GM19468 (cell line): ENCODE data around the gene INPP5F.
"Not testable (repeated sequence)": the region's sequence is repeated elsewhere in the genome, so short reads cannot be mapped to it uniquely, and the experiment has no call there.

Source experiments
- ATAC-seq: cut with Tn5 transposase; IDR thresholded peaks from one replicate; pipeline ENCODE4 v1.9.1; 2021; ENCODE audit warnings: mild to moderate bottlenecking, moderate library complexity, moderate number of reproducible peaks; ENCODE audit not compliant: unreplicated experiment; ENCODE audit errors: extremely low read depth

Gene INPP5F

GRCh38 chr10:119706521-119707278 is 19.1 kb upstream of the INPP5F start:
- no peak for ATAC-seq

- not testable (repeated sequence) for ATAC-seq
These were observed 18.5 kb upstream of the INPP5F start for GRCh38 chr10:119707331-119707730.

- not testable (repeated sequence) for ATAC-seq
These were observed 14.9 kb upstream of the INPP5F start for GRCh38 chr10:119710935-119711334.

- ATAC-seq: no peak
These were observed 11.9 kb upstream of the INPP5F start for GRCh38 chr10:119713744-119714483.

- no peak for ATAC-seq
These were observed 11.4 kb upstream of the INPP5F start for GRCh38 chr10:119714484-119714816.

- no peak for ATAC-seq
These were observed 10.0 kb upstream of the INPP5F start for GRCh38 chr10:119715628-119716505.

DNA sequence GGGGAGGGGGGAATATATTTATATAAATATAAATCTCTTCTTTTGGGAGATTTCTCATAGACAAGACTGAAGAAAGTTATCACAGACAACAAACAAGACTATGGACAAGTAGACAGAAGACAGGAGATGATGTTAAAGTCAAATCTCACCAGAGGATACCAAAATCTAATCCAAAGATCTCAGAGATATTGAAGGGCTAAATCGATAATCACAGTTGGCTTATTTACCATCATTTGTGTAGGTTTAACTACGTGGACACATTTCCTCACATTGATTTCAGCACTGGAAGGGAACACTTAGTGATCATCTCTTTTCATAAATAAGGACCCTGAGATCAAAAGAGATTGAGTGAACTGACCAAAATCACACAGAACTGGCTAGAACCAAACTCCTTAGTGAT is 2.7 kb upstream of the INPP5F start:
- no peak for ATAC-seq

DNA sequence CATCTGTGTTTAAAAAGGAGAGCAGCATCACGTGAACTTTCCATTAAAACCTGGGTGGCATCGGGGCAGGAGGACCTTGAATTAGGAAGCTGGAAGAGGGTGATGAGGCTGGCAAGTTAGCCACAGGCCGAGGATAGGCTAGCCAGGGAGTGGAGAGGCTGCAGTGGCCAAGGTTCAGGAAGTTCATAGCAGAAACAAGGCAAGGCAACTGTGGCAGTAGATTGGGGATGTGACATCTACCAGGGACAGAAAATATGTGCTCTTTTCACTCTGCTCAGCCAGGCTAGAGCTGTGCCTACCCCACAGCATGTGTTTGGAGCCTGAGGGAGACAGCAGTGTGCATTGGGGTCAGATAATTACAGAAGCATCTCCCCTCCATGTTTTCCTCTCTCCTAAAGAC is 2.2 kb upstream of the INPP5F start:
- no peak for ATAC-seq

DNA sequence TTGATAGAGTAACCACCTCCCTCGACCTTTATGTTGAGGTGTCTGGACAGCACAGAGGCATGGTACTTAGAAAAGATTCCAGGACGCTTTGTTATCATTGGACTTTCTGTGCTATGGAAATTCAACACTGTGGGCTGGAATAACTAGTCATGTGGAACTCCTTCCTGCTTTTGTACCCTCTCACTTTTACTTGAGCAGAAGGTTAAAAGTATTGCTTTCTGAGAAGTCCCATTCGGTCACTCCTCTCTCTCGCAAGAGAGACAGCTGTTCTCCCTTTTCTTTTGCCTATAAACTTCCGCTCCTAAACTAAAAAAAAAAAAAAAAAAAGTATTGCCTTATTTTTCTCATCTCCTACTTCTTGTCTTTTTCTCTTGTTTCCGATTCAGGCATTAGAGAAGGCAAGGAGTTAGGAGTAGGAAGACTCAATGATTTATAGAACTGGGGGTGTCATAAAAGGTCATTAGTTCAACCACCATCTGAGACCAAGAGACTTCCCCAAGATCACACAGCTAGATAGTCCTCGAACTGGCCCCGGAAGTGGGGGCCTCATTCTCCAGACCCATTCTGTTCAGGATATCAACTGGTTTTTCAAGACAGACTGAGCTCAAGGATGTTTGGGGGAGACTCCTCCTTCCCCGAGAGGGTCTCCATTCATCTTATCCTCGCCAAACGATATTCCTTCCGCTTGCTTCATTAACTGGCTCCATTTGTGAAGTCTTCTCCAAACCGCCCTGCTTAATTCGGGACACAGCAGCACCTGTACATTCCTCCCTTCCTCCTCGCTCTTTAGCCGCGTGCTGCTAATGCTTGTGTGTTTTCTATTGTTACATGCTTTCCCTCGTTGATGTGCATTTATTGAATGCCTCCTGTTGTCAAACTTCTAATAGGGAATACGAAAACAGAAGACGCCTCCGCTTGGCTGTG is 995 bp upstream of the INPP5F start:
- no peak for ATAC-seq

DNA sequence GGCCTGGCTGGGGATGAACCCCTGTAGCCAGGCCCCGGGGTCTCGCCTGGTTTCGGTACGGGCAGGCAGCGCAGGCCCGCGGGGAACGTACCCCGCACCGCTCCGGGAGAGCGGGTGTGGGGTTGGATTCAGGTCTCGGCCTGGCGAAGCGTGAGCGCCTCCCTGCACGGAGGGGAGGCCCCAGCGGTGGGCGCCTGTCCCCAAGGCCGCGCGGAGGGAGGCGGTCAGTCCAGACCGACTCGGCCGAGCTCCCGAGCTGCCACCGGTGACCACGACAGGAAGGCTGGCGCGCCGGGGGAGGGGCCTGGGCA is 378 bp upstream of the INPP5F start:
- peak; percentile 14 for ATAC-seq

DNA sequence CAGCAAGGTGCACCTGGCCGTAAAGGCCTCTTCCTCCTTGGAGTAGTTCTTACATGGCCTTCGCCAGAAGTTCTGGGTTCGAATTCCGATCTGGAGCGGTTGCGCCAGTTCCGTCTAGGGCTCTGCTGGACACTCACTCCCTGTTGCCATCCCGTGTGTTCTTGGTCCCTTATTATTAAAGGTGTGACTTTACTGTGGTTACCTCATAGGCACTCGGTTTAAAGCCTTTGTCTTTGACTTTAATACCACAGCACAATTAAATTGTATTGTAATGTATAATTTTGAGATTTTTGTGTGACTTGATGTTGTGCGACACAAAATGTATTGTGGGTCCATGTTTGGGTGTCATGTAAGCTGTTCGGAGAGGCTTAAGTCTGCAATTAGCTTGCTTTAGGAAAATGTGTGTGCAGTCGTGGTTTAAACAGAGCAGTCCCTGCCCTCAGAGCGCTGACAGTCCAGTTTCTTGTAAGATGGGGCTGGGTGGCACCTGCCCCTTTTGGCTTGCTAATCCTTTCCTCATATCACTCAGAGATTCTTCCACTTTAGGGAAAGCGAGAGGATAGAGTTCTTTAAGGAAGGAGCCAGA is 919 bp downstream of the INPP5F start:
- no peak for ATAC-seq

- ATAC-seq: no peak
These were observed 2.4 kb downstream of the INPP5F start for GRCh38 chr10:119728172-119728800.

DNA sequence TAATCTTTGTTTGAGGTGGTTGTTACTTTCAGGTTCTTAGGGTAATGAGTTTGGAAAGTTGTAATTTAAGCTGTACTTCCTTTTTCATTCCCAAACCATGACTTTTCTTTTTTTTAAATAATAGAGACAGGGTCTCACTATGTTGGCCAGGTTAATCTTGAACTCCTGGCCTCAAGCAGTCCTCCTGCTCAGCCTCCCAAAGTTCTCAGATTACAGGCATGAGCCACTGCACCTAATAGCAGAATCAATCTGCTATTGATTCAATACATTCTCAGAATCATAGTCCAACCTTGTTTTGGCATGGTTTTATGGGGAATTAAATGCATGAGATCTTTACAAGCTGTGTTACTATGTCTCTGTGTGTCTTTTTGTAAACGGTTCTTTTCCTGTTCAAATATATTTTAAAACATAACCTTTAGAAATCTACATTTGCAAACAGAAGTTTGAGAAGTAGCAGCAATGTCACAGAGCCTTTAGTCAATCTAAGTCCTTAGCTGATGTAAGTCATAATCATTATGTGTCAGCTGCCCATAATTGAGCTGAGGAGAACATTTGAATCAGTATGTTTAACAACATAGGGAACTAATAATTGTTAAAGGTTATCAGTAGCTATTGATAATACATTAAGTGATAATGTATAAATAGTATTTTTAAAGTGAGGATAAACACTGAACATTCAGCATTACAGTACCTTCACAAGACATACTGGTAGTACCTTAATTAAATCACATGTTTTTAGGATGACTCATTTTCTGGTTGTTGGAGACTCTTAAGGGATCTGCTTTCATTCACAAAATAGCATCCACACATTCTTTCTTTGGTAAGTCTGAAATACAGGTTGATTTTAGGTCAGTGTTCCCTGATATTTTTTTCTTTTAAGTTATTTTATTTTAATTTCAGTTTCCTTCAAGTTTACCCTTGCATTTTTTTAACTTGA is 8.8 kb downstream of the INPP5F start:
- no peak for ATAC-seq

- no peak for ATAC-seq
These were observed 9.6 kb downstream of the INPP5F start for GRCh38 chr10:119735451-119735850.

GRCh38 chr10:119736220-119736619 is 10.4 kb downstream of the INPP5F start:
- ATAC-seq: no peak

DNA sequence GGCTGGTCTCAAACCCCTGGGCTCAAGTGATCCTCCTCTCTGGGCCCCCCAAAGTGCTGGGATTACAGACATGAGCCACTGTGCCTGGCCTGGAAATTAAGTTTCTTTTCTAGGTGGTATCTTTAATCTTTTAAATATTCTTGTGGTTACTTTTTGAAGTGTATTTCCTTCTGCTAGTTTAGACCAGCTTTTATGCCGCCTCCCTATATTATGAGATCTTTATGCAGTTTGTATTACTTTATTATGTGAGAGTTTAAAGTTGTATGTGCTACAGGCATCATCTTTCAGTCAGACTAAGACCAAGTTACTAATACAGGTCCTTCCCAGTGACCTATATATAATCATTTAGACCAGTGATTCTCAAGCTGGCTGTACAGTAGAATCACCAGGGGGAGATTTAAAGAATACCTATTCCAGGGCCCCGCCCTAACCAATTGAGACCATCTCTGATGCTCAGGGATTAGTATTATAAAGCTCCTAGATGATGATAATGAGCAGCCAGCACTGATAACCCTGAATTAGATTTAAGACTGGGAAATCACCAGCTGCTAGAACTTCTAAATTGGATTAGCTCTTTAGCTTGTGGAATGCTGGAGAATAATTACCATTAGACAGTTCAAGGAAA is 11.3 kb downstream of the INPP5F start:
- ATAC-seq: no peak

DNA sequence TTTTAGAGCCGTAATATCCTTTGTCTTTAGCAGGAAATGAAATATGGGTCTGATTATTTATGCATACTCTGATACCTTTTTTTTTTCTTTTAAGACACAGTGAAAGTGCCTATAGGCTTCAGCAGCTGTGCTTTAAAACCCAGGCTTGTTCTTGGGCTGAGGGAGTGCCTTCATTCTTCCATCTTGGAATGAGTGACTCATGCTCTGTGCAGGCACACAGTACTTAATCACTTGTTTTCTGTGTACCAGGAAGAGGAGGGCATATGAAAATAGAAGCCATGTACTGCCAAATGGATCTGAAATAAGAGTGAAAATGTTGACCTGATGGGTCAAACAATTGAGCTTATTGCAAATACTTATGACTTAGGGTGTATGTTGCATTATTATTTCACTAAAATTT is 12.0 kb downstream of the INPP5F start:
- no peak for ATAC-seq

DNA sequence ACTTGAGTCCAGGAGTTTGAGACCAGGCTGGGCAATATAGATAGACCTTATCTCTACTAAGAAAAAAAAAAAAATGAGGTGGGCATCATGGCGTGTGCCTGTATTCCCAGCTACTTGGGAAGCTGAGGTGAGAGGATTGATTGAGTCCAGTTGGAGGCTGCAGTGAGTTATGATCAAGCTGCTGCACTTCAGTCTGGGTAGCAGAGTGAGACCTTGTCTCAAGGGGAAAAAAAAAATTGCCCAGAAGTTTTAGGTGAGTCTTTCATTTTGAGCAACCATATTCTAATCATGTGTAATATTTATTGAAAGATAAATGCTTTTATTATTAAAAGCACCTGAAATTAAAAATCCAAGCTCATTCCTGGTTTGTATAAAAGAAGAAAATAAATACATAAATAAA is 13.1 kb downstream of the INPP5F start:
- no peak for ATAC-seq
